HUES64 (cell line): ENCODE data around the gene SFXN3.

Experiments used
- H3K27ac ChIP-seq: 2 replicates; pipeline ENCODE4 v1.7.0; 2013; ENCODE audit warnings: low read depth, low read length, inconsistent platforms
- H3K27me3 ChIP-seq: 2 replicates; pipeline ENCODE4 v1.6.1; 2013; ENCODE audit warnings: mild to moderate bottlenecking, low read length; ENCODE audit not compliant: insufficient read depth
- H3K36me3 ChIP-seq: 2 replicates; pipeline ENCODE4 v1.6.1; 2013; ENCODE audit warnings: mild to moderate bottlenecking, low read length; ENCODE audit not compliant: insufficient read depth
- H3K4me1 ChIP-seq: 2 replicates; pipeline ENCODE4 v1.6.1; 2013; ENCODE audit warnings: mild to moderate bottlenecking, low read length, moderate library complexity; ENCODE audit not compliant: insufficient read depth
- H3K4me3 ChIP-seq: 2 replicates; pipeline ENCODE4 v1.5.1; 2013; ENCODE audit warnings: mild to moderate bottlenecking, low read length, moderate library complexity
- H3K9ac ChIP-seq: 2 replicates; pipeline ENCODE4 v1.6.1; 2013; ENCODE audit warnings: mild to moderate bottlenecking, low read depth, low read length
- H3K9me3 ChIP-seq: 2 replicates; pipeline ENCODE4 v1.6.1; 2013; ENCODE audit warnings: low read depth, low read length; ENCODE audit not compliant: insufficient read depth
- WGBS: fragments of 150-250, 120-280 bp; methylation state at CpG from one replicate; pipeline ENCODE4 v1.1.7; 2013; ENCODE audit warnings: missing lambda C conversion rate; 5-methylcytosine and 5-hydroxymethylcytosine counted together

SFXN3 gene

DNA sequence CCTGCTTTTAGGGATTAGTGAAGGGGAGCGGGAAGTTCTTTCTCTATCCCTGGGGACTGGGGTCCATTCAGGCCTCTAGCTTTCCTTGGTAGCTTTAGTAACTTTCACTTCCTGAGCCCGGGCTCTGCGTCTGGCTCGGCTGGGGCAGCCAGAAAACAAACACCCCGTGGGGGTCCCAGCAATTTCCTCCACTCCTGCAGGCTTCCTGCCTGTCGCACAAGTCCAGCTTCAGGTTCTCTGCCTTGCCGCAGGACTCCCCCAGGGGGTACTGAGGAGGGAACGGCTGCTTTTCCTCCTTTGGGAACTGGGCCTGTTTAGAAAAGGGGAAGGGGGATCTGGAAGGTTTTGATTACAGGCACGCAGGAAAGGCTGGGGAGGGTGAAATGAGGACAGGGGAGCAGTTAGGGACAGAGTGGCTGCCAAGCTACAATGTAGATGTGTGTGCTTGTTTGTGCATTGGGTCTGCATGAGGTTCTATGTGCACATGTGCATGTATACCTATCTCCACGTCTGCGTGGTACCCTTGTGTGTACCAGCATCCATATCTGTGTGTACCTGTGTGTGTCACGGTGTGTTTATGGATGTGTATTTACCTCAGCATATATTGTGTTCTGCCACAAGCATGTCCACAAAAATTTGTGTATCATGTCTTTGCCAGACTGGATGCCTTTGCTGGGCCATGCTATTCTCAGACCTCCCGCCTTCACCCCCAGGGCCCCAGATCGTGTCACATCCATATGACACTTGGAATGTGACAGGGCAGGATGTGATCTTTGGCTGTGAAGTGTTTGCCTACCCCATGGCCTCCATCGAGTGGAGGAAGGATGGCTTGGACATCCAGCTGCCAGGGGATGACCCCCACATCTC, 32.7 kb downstream of the SFXN3 start:
- no peak overlapping the region for H3K9ac ChIP-seq
- H3K27ac ChIP-seq, result no peak overlapping the region

DNA sequence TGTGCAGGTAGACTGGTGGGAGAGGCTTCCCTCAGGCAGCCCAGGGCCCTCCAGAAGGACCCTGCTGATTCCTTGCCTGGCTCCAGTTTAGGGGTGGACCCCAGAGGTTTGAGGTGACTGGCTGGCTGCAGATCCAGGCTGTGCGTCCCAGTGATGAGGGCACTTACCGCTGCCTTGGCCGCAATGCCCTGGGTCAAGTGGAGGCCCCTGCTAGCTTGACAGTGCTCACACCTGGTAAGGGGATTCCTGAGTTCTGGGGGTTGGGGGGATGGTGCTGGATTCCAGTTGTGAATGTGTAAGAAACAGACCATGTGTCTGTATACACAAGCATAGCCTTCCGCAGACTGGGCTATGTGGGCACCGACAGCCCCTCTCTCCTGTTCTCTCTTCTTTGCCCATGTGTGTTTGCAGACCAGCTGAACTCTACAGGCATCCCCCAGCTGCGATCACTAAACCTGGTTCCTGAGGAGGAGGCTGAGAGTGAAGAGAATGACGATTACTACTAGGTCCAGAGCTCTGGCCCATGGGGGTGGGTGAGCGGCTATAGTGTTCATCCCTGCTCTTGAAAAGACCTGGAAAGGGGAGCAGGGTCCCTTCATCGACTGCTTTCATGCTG, 33.5 kb downstream of the SFXN3 start:
- no peaks in the 10 kb centered on the region for H3K36me3 ChIP-seq
- peaks cover 68% of the 10 kb centered on the region for H3K27me3 ChIP-seq
- H3K9ac ChIP-seq, result no peak overlapping the region
- no peak overlapping the region for H3K27ac ChIP-seq
- WGBS, result 87% methylated on average over 9 of the region's 9 CpGs
- no peaks in the 10 kb centered on the region for H3K9me3 ChIP-seq
- H3K4me3 ChIP-seq, result no peak overlapping the region
- peaks cover 31% of the 10 kb centered on the region for H3K4me1 ChIP-seq

More for the DNA sequence above, 32.7 kb downstream of the SFXN3 start:
- Histone ChIP-seq H3K36me3 (no peaks in the 10 kb centered on the region), H3K9me3 (no peaks in the 10 kb centered on the region), H3K4me3 (peak overlapping the region; percentile 8; the same call in 1 of the 2 replicates), H3K27me3 (peaks cover 68% of the 10 kb centered on the region), H3K4me1 (peaks cover 31% of the 10 kb centered on the region)
- 31% methylated on average over 15 of the region's 15 CpGs for WGBS

GRCh38 chr10:101065481-101066145, 34.6 kb downstream of the SFXN3 start:
- 77% methylated on average over 2 of the region's 3 CpGs for WGBS
- no peak overlapping the region for H3K27ac ChIP-seq
- peak overlapping the region; percentile 56; the same call in 1 of the 2 replicates for H3K4me3 ChIP-seq
- H3K27me3 ChIP-seq, result peaks cover 74% of the 10 kb centered on the region
- no peaks in the 10 kb centered on the region for H3K9me3 ChIP-seq
- H3K9ac ChIP-seq, result no peak overlapping the region
- no peaks in the 10 kb centered on the region for H3K36me3 ChIP-seq
- peaks cover 27% of the 10 kb centered on the region for H3K4me1 ChIP-seq

DNA sequence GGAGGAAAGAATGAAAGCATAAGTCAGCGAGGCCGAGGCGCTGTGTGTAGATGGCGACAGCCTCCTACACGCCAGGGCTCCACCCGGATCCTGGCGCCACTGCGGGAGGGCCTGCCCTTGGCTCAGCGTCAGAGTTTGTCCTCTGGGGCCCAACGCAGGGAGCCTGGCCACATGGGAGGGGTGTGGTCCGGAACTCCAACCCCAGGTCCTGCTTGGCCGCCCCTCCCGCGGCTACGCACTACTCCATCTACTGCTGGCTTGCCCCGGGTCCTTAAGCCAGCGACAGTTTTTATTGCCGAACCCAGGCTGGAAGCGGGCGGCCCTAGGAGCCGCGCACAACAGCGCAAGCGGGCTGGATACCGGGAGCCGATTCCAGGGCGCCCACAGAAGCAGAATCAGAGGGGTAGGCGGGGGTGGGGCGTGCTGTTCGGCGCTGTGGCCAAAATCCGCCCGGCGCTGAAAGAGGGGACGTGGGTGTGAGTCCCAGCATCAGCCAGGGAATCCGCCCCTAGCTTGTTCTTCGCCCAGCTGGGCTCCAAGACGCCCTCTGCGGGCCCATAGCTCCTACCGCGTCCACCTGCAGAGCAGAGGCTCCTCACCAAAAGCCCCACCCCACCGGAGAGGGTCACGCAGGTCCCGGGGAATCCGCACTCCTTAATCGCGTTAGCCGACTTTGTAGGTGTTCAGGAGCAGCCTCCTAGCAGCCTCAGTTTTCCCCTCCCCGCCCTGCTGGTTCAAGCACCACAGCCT, 35.3 kb downstream of the SFXN3 start:
- Histone ChIP-seq H3K4me3 (peak overlapping the region; percentile 56), H3K4me1 (peaks cover 27% of the 10 kb centered on the region), H3K27me3 (peaks cover 78% of the 10 kb centered on the region), H3K27ac (no peak overlapping the region), H3K9me3 (no peaks in the 10 kb centered on the region), H3K36me3 (no peaks in the 10 kb centered on the region), H3K9ac (no peak overlapping the region)
- WGBS, result 1% methylated on average over 49 of the region's 49 CpGs

- Histone ChIP-seq H3K27ac (no peak overlapping the region), H3K9ac (no peak overlapping the region), H3K36me3 (no peaks in the 10 kb centered on the region), H3K4me3 (peak overlapping the region; percentile 56), H3K27me3 (peaks cover 78% of the 10 kb centered on the region), H3K9me3 (no peaks in the 10 kb centered on the region), H3K4me1 (peaks cover 24% of the 10 kb centered on the region)
- WGBS, result under 1% methylated on average over 31 of the region's 31 CpGs
Observed at GRCh38 chr10:101066896-101067355, 35.9 kb downstream of the SFXN3 start.

DNA sequence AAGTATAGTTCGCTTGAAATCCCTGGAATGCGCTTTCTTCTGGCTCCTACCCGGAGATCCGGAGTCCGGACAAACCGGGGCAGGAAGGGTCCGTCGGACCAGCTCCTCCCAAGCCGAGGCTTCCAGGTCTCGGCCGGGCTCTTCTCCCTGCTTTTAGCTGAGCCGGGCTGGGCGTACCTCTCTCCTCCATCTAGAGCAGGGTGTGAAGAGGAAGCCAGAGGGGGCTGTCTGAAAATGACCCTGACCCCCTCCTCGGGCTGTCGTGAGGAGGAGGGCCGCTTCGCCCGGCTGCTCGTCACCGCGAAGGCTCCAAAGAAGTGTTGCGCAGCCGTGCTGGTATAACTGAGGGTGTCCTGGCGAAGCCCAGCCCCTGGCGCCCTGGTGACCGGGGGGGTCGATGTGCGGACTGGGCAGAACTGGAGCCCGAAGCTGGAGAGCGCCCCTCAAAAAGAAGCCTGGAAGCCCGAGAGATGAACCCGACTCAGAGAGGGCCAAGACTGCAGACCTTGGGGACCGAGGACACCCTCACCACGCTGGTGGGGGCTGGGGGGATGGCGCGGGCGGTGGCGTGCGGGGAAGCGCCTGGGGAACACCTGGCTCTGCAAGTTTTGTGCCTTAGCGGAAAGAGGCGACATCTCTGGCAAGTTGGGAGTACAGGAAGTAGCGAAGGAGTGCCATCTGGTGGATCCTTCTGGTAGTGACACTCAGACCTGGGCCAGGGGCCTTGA, 36.5 kb downstream of the SFXN3 start:
- Histone ChIP-seq H3K36me3 (no peaks in the 10 kb centered on the region), H3K4me3 (peak overlapping the region; percentile 56), H3K27me3 (peaks cover 78% of the 10 kb centered on the region), H3K4me1 (peaks cover 20% of the 10 kb centered on the region), H3K9me3 (no peaks in the 10 kb centered on the region), H3K27ac (no peak overlapping the region), H3K9ac (no peak overlapping the region)
- under 1% methylated on average over 43 of the region's 43 CpGs for WGBS

DNA sequence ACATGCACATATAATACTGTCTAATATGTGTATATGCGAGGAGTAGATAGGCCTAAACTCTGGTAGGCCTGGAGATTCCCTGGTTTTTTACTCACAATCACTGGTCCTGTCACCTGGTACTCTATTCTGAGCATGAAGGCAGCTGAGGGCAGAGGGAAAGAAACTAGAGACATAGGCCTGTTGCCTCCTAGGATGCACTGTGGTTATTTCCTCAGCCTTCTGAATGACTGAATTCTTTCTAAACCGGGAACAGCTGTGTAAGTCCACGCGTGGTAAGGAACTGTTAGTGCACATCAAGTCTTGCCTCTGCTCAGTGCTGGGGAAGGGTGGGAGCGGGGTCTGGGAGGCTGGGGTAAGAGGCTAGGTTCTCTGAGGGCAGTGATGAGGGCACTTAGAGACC, 38.4 kb downstream of the SFXN3 start:
- Histone ChIP-seq H3K4me3 (no peak overlapping the region), H3K9ac (no peak overlapping the region), H3K9me3 (no peaks in the 10 kb centered on the region), H3K4me1 (peaks cover 8% of the 10 kb centered on the region), H3K27me3 (peaks cover 78% of the 10 kb centered on the region), H3K27ac (no peak overlapping the region), H3K36me3 (no peaks in the 10 kb centered on the region)
- WGBS, result 93% methylated on average over 5 of the region's 5 CpGs

- Histone ChIP-seq H3K27ac (no peak overlapping the region), H3K9ac (no peak overlapping the region), H3K27me3 (peaks cover 78% of the 10 kb centered on the region), H3K4me1 (peaks cover 8% of the 10 kb centered on the region), H3K36me3 (no peaks in the 10 kb centered on the region), H3K9me3 (no peaks in the 10 kb centered on the region), H3K4me3 (no peak overlapping the region)
- WGBS, result 76% methylated on average over 3 of the region's 3 CpGs
Observed at GRCh38 chr10:101070098-101070497, 39.1 kb downstream of the SFXN3 start.

DNA sequence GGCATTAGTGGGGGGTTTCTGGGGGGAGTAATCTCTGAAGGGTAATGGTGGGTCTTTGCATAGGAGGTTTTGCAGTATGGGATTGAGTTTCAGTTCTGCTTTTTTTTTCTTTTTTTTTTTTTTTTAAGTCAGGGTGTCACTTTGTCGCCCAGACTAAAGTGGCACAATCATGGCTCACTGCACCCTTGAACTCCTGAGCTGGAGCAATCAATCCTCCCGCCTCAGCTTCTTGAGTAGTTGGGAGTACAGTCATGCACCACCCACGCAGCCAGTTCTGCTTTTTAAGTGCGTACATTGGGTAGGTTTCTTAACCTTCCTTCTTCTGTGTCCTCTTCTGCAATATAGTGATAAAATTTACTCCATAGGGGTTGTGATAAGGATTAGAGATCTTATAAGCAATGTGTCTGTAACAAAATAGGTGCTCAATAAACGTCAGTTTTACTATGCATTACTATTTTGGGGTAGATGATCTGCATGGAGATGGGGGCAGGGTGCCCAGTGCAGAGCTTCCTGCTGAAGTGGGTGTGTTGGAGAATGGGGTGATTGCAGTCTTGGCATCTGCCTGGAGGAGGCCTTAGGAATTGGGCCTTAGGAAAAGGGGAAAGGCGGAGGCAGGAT, 40.3 kb downstream of the SFXN3 start:
- 91% methylated on average over 4 of the region's 6 CpGs for WGBS
- Histone ChIP-seq H3K4me3 (no peak overlapping the region), H3K9me3 (no peaks in the 10 kb centered on the region), H3K27me3 (peaks cover 78% of the 10 kb centered on the region), H3K4me1 (peaks cover 6% of the 10 kb centered on the region), H3K36me3 (no peaks in the 10 kb centered on the region), H3K9ac (no peak overlapping the region), H3K27ac (no peak overlapping the region)

DNA sequence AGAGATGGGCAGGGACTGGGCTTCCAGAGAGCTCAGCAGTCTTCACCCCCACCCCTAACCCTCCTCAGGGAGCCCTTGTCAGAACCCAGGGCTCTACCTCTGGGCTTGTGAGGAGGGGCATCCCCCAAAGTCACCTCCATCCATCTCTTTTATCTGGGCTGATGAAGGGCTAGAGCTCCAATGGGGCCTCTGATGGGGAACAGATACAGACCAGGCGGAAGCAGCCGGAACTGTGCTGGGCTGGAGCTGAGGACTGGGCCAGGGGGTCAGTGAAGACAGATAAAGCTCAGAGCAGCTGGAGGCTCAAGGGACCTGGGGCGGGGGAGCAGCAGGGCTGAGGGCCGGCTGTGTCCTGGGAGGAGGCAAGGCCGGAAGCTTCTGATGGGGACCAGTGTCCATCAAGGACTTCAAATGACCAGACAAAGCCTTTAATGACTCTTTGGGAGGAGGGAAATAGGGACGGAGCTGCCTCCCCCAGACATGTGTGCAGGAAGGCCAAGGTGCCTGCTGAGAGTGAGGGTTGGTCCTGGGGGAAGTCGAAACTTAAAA, 40.9 kb downstream of the SFXN3 start:
- Histone ChIP-seq H3K9ac (no peak overlapping the region), H3K4me1 (peaks cover 3% of the 10 kb centered on the region; the same call in 1 of the 2 replicates), H3K27ac (no peak overlapping the region), H3K27me3 (peaks cover 78% of the 10 kb centered on the region), H3K9me3 (no peaks in the 10 kb centered on the region), H3K36me3 (no peaks in the 10 kb centered on the region), H3K4me3 (no peak overlapping the region)
- WGBS, result 63% methylated on average over 7 of the region's 7 CpGs
